Fibroblast of lung (primary cell): Measurements from ENCODE around the gene TYSND1. TPM values are rescaled to one million over a fixed set of nuclear protein-coding genes. Genes with fewer than 3 reads are reported as not detected.

Experiments used
- DNase-seq, 2 donors: peaks; one replicate each; pipeline versions ENCODE4 v3.0.0 to v3.0.0-alpha.2; 2010; ENCODE audit warnings: low read depth in 2 of 2
- H2AFZ ChIP-seq: 2 replicates; pipeline ENCODE4 v1.5.1; 2012; ENCODE audit warnings: low read length, control low read depth, inconsistent platforms
- H3K27ac ChIP-seq: 2 replicates; pipeline ENCODE4 v1.5.1; 2011; ENCODE audit warnings: low read length, control low read depth; ENCODE audit not compliant: insufficient read depth
- H3K27me3 ChIP-seq: 2 replicates; pipeline ENCODE4 v1.5.1; 2011; ENCODE audit warnings: mild to moderate bottlenecking, low read length; ENCODE audit not compliant: control insufficient read depth, insufficient read depth
- H3K36me3 ChIP-seq: 2 replicates; pipeline ENCODE4 v1.5.1; 2011; ENCODE audit warnings: low read length; ENCODE audit not compliant: control insufficient read depth, insufficient read depth
- H3K4me1 ChIP-seq: 2 replicates; pipeline ENCODE4 v1.5.1; 2011; ENCODE audit warnings: low read length; ENCODE audit not compliant: control insufficient read depth, insufficient read depth; ENCODE audit errors: extremely low read depth
- H3K4me2 ChIP-seq: 2 replicates; pipeline ENCODE4 v1.5.1; 2011; ENCODE audit warnings: low read length, control low read depth; ENCODE audit not compliant: insufficient read depth; ENCODE audit errors: extremely low read depth
- H3K4me3 ChIP-seq, 4 experiments: fragments of 200-600 bp in 1 of 4; sonication (generic) in 1 of 4; replicated peaks in 1 of 4; 2 replicates each; pipeline ENCODE4 v1.5.1; 2011 to 2016; ENCODE audit warnings: low read length in 4 of 4, low read depth in 3 of 4, mild to moderate bottlenecking in 3 of 4, control low read depth in 2 of 4, inconsistent platforms in 1 of 4, mixed read lengths in 1 of 4; ENCODE audit not compliant: insufficient read depth in 1 of 4; ENCODE audit errors: control extremely low read depth in 1 of 4
- H3K79me2 ChIP-seq: 2 replicates; pipeline ENCODE4 v1.5.1; 2012; ENCODE audit warnings: mild to moderate bottlenecking, low read length, inconsistent platforms; ENCODE audit not compliant: control insufficient read depth, insufficient read depth
- H3K9ac ChIP-seq: 2 replicates; pipeline ENCODE4 v1.5.1; 2011; ENCODE audit warnings: mild to moderate bottlenecking, low read length, control low read depth; ENCODE audit not compliant: insufficient read depth
- H3K9me3 ChIP-seq: 2 replicates; pipeline ENCODE4 v1.5.1; 2012; ENCODE audit warnings: low read depth, low read length; ENCODE audit not compliant: control insufficient read depth, insufficient read depth
- H4K20me1 ChIP-seq: 2 replicates; pipeline ENCODE4 v1.5.1; 2011; ENCODE audit warnings: low read length; ENCODE audit not compliant: control insufficient read depth, insufficient read depth; ENCODE audit errors: extremely low read depth
- CTCF ChIP-seq, 2 donors: IDR thresholded peaks in 1 of 2; conservative IDR thresholded peaks in 1 of 2; 1 replicate in 1 of 2; 2 replicates in 1 of 2; pipeline ENCODE4 v1.5.1; 2011 to 2012; ENCODE audit warnings: low read length in 2 of 2, control low read depth in 1 of 2, inconsistent platforms in 1 of 2, low read depth in 1 of 2, mild to moderate bottlenecking in 1 of 2
- EZH2 ChIP-seq: IDR thresholded peaks from 2 replicates; pipeline ENCODE4 v1.5.1; 2012; ENCODE audit warnings: low read length, control low read depth, mild to moderate bottlenecking; ENCODE audit errors: missing control alignments
- polyA plus RNA-seq, 2 donors: library from polyadenylated mRNA; depleted of rRNA in 1 of 2; stranded (reverse) in 1 of 2; unstranded in 1 of 2; fragments of >200 nt; gene quantifications; 2 replicates each; pipeline ENCODE4 v1.2.1, GENCODE V29; 2011 to 2012; ENCODE audit warnings: missing spikeins in 1 of 2
- total RNA-seq: library from RNA; depleted of rRNA; stranded (reverse); fragments of >200 nt; gene quantifications from 2 replicates; pipeline ENCODE4 v1.2.1, GENCODE V29; 2014

TYSND1 gene
- total and polyA plus RNA-seq, 2 donors (not counting 1 experiment from before 2014, with no cell fraction given): 2.4 to 15.5 TPM

- no peak overlapping the region for H3K27ac ChIP-seq
- H3K4me1 ChIP-seq: no peaks in the 10 kb centered on the region
- no peak overlapping the region for H3K4me3 ChIP-seq
- H3K4me2 ChIP-seq: no peak overlapping the region
- H3K9me3 ChIP-seq: no peaks in the 10 kb centered on the region
- no peaks in the 10 kb centered on the region for H4K20me1 ChIP-seq
- H3K36me3 ChIP-seq: peaks cover 4% of the 10 kb centered on the region
- no peaks in the 10 kb centered on the region for H3K79me2 ChIP-seq
- H3K27me3 ChIP-seq: no peaks in the 10 kb centered on the region
- no peak overlapping the region for H3K9ac ChIP-seq
- H2AFZ ChIP-seq: no peak overlapping the region
- no peak for DNase-seq
- TF ChIP-seq CTCF (conservative IDR thresholded peaks at IDR 0.05 in 1 of 2, IDR thresholded peaks at IDR 0.05 in 1 of 2; ENCODE audit: low read depth in 1 of 2, low read length in 2 of 2): no peak
Observed at GRCh38 chr10:70111496-70111895, 35.0 kb downstream of the TYSND1 start.

GRCh38 chr10:70109064-70109729 is 37.3 kb downstream of the TYSND1 start:
- Histone ChIP-seq H3K9me3 (no peaks in the 10 kb centered on the region), H4K20me1 (no peaks in the 10 kb centered on the region), H3K4me1 (no peaks in the 10 kb centered on the region), H3K27me3 (no peaks in the 10 kb centered on the region), H3K4me3 (no peak overlapping the region), H3K9ac (no peak overlapping the region), H3K36me3 (peaks cover 4% of the 10 kb centered on the region), H3K79me2 (no peaks in the 10 kb centered on the region), H3K27ac (no peak overlapping the region), H3K4me2 (no peak overlapping the region), H2AFZ (no peak overlapping the region)
- TF ChIP-seq CTCF (conservative IDR thresholded peaks at IDR 0.05 in 1 of 2, IDR thresholded peaks at IDR 0.05 in 1 of 2; ENCODE audit: low read depth in 1 of 2, low read length in 2 of 2): no peak
- no peak for TF ChIP-seq EZH2
- no peak for DNase-seq

GRCh38 chr10:70106958-70107791 is 39.3 kb downstream of the TYSND1 start:
- no peak overlapping the region for H3K9ac ChIP-seq
- DNase-seq: peak in 1 of 2 donors; percentile 6
- no peaks in the 10 kb centered on the region for H3K79me2 ChIP-seq
- H3K27ac ChIP-seq: no peak overlapping the region
- no peaks in the 10 kb centered on the region for H4K20me1 ChIP-seq
- H3K4me2 ChIP-seq: no peak overlapping the region
- no peak overlapping the region for H2AFZ ChIP-seq
- peak; percentile 11 to 55 for TF ChIP-seq CTCF (conservative IDR thresholded peaks at IDR 0.05 in 1 of 2, IDR thresholded peaks at IDR 0.05 in 1 of 2; ENCODE audit: low read depth in 1 of 2, low read length in 2 of 2)
- TF ChIP-seq EZH2: no peak
- no peaks in the 10 kb centered on the region for H3K9me3 ChIP-seq
- H3K27me3 ChIP-seq: no peaks in the 10 kb centered on the region
- H3K4me3 ChIP-seq: no peak overlapping the region
- peaks cover 2% of the 10 kb centered on the region for H3K36me3 ChIP-seq
- H3K4me1 ChIP-seq: no peaks in the 10 kb centered on the region
